Smooth muscle cell (in vitro differentiated cells): ENCODE measurements around the gene MC4R. TPM values are rescaled to one million over a fixed set of nuclear protein-coding genes. Genes with fewer than 3 reads are reported as not detected.

Experiments
- DNase-seq: peaks from one replicate; lab custom pipeline; 2025; ENCODE audit not compliant: unreplicated experiment; lab: John Stamatoyannopoulos, UW
- H2AFZ ChIP-seq: fragments of 200-600 bp; sonication (generic); 2 replicates; pipeline ENCODE4 v1.6.0; 2016; ENCODE audit warnings: antibody characterized with exemption, low read depth, mild to moderate bottlenecking
- H3F3A ChIP-seq: fragments of 200-600 bp; sonication (generic); 2 replicates; pipeline ENCODE4 v1.6.0; 2017; ENCODE audit warnings: antibody characterized with exemption, low read depth
- H3K27ac ChIP-seq: fragments of 200-600 bp; sonication (generic); 2 replicates; pipeline ENCODE4 v1.5.1; 2016; ENCODE audit warnings: low read depth, mild to moderate bottlenecking
- H3K27me3 ChIP-seq: fragments of 200-600 bp; sonication (generic); 2 replicates; pipeline ENCODE4 v1.6.1; 2016; ENCODE audit warnings: low read depth, mild to moderate bottlenecking
- H3K36me3 ChIP-seq: fragments of 200-600 bp; sonication (generic); 2 replicates; pipeline ENCODE4 v1.5.1; 2016; ENCODE audit warnings: low read depth
- H3K4me1 ChIP-seq: fragments of 200-600 bp; sonication (generic); 2 replicates; pipeline ENCODE4 v1.5.1; 2016; ENCODE audit warnings: low read depth
- H3K4me2 ChIP-seq: fragments of 200-600 bp; sonication (generic); 2 replicates; pipeline ENCODE4 v1.6.0; 2016; ENCODE audit warnings: mild to moderate bottlenecking
- H3K4me3 ChIP-seq: fragments of 200-600 bp; sonication (generic); 2 replicates; pipeline ENCODE4 v1.5.1; 2016; ENCODE audit warnings: mild to moderate bottlenecking
- H3K79me2 ChIP-seq: fragments of 200-600 bp; sonication (generic); 2 replicates; pipeline ENCODE4 v1.6.0; 2016; ENCODE audit warnings: low read depth, mild to moderate bottlenecking
- H3K9ac ChIP-seq: fragments of 200-600 bp; sonication (generic); 2 replicates; pipeline ENCODE4 v1.6.0; 2016; ENCODE audit warnings: low read depth
- H3K9me3 ChIP-seq: fragments of 200-600 bp; sonication (generic); replicated peaks from 2 replicates; pipeline ENCODE4 v1.5.1; 2016; ENCODE audit warnings: low read depth
- H4K20me1 ChIP-seq: fragments of 200-600 bp; sonication (generic); 2 replicates; pipeline ENCODE4 v1.6.0; 2016; ENCODE audit warnings: low read depth
- CTCF ChIP-seq: fragments of 200-600 bp; sonication (generic); IDR thresholded peaks from 2 replicates; pipeline ENCODE4 v1.5.1; 2017; ENCODE audit warnings: borderline replicate concordance, mild to moderate bottlenecking, antibody characterized with exemption; ENCODE audit not compliant: insufficient read depth, poor library complexity, severe bottlenecking
- WGBS: methylation state at CpG from one replicate; pipeline ENCODE4 v1.1.7; 2016; ENCODE audit warnings: low lambda C conversion rate; 5-methylcytosine and 5-hydroxymethylcytosine counted together
- polyA plus RNA-seq: library from polyadenylated mRNA; unstranded; fragments of >200 nt; fragmentation: Nextera tagmentation; extraction: Ambion mirVana; gene quantifications from 2 replicates; pipeline ENCODE4 v1.2.1, GENCODE V29; 2016
- total RNA-seq: library from RNA; depleted of rRNA; stranded (reverse); fragments of >200 nt; gene quantifications from 2 replicates; pipeline ENCODE4 v1.2.3, GENCODE V29; 2014

Gene MC4R
- total and polyA plus RNA-seq, 2 experiments from 2014 or later, result 0.24 to 0.31 TPM

GRCh38 chr18:60383893-60384292 lies 11.3 kb upstream of the MC4R start:
- 90% methylated on average over 2 of the region's 2 CpGs for WGBS
- H3F3A ChIP-seq, result no peaks in the 10 kb centered on the region
- H3K4me2 ChIP-seq, result no peak overlapping the region
- H3K9me3 ChIP-seq, result no peaks in the 10 kb centered on the region
- H2AFZ ChIP-seq, result no peak overlapping the region
- DNase-seq, result no peak
- no peaks in the 10 kb centered on the region for H3K36me3 ChIP-seq
- no peak overlapping the region for H3K4me3 ChIP-seq
- H3K27me3 ChIP-seq, result no peaks in the 10 kb centered on the region
- no peaks in the 10 kb centered on the region for H4K20me1 ChIP-seq
- TF ChIP-seq CTCF, result no peak
- no peak overlapping the region for H3K9ac ChIP-seq
- H3K79me2 ChIP-seq, result no peaks in the 10 kb centered on the region
- H3K27ac ChIP-seq, result no peak overlapping the region
- peaks cover 8% of the 10 kb centered on the region for H3K4me1 ChIP-seq

DNA sequence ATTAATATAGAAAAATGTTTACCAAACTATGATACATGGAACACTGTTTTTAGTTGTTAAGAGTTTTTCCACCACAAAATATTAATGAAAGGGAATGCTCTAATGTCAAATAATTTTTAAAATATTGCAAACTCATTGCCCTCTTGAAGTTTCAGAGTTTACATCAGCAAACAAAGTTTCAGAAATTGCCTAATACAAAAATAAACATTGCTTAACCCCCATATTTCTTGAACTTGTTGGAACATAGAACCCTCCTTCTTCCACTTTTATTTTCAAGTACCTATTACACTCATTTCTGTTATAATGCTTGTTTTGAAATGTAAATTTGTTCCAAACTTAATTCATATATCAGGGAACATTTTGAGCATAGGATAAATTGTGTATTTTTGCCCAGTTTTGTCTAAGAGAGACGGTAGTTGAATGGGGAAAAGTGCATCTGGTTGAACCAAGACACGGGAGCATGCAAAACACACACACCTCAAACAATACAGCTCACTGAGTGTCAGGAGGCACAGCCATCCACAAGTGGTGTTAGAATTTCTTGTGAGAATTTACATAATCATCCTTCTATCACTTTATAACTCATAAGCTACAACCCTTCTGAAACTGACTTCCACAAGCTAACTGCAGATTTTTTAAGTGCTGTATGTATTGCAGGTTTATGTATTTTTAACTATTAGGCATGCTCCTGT lies 5.3 kb upstream of the MC4R start:
- Histone ChIP-seq H3K4me2 (no peak overlapping the region), H3K4me3 (no peak overlapping the region), H3K9me3 (no peaks in the 10 kb centered on the region), H3K36me3 (no peaks in the 10 kb centered on the region), H2AFZ (no peak overlapping the region), H3K79me2 (no peaks in the 10 kb centered on the region), H3K27me3 (no peaks in the 10 kb centered on the region), H3K9ac (no peak overlapping the region), H3F3A (peaks cover 6% of the 10 kb centered on the region), H4K20me1 (no peaks in the 10 kb centered on the region), H3K27ac (no peak overlapping the region), H3K4me1 (peaks cover 2% of the 10 kb centered on the region)
- no peak for DNase-seq
- TF ChIP-seq CTCF, result no peak
- 82% methylated on average over 2 of the region's 2 CpGs for WGBS

GRCh38 chr18:60372132-60372531 lies 443 bp downstream of the MC4R start:
- WGBS, result 14% methylated on average over 4 of the region's 4 CpGs
- Histone ChIP-seq H3K4me2 (peak overlapping the region; percentile 85), H3K4me3 (peak overlapping the region; percentile 44)

More at GRCh38 chr18:60372132-60372531, 443 bp downstream of the MC4R start:
- Histone ChIP-seq H3K36me3 (no peaks in the 10 kb centered on the region), H2AFZ (peak overlapping the region; percentile 91), H3K27ac (peak overlapping the region; percentile 48), H3F3A (peaks cover 7% of the 10 kb centered on the region), H3K27me3 (no peaks in the 10 kb centered on the region), H4K20me1 (no peaks in the 10 kb centered on the region), H3K9me3 (no peaks in the 10 kb centered on the region), H3K79me2 (no peaks in the 10 kb centered on the region), H3K9ac (no peak overlapping the region), H3K4me1 (peaks cover 4% of the 10 kb centered on the region)
- DNase-seq, result no peak
- TF ChIP-seq CTCF, result no peak
